WI38 (cell line): ENCODE data around the gene BBS9.
"Not testable (repeated sequence)": the region's sequence is repeated elsewhere in the genome, so short reads cannot be mapped to it uniquely, and the experiment has no call there.

Experiments used
- H3K4me3 ChIP-seq: 2 replicates; pipeline ENCODE4 v1.5.1; 2011; ENCODE audit warnings: low read depth, mild to moderate bottlenecking, control low read depth, low read length
- TF ChIP-seq, protein P1 (sequence below): IDR thresholded peaks from 2 replicates; pipeline ENCODE4 v1.5.1; 2012; ENCODE audit warnings: low read depth, mild to moderate bottlenecking, control low read depth, low read length

Gene BBS9

DNA sequence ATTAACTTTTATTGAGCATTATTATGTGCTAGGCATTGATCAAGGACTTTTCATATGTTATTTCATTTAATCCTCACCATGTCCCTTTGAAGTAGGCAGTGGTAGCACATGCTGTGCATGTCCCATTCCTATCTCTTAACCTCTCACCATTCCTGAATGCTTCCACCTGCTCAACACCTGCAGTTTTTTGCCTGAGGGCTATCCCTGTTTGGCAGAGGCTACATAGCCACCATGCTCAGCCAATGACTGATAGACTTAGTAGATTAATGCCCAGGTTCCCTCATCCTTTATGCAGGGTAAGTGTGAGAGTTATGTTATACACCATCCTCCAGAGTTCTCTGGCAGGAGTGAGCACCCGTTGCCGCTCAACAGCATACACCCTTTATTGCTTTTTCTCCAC is 387.8 kb downstream of the BBS9 start:
- TF ChIP-seq, protein P1, sequence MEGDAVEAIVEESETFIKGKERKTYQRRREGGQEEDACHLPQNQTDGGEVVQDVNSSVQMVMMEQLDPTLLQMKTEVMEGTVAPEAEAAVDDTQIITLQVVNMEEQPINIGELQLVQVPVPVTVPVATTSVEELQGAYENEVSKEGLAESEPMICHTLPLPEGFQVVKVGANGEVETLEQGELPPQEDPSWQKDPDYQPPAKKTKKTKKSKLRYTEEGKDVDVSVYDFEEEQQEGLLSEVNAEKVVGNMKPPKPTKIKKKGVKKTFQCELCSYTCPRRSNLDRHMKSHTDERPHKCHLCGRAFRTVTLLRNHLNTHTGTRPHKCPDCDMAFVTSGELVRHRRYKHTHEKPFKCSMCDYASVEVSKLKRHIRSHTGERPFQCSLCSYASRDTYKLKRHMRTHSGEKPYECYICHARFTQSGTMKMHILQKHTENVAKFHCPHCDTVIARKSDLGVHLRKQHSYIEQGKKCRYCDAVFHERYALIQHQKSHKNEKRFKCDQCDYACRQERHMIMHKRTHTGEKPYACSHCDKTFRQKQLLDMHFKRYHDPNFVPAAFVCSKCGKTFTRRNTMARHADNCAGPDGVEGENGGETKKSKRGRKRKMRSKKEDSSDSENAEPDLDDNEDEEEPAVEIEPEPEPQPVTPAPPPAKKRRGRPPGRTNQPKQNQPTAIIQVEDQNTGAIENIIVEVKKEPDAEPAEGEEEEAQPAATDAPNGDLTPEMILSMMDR = no peak
- no peak overlapping the region for H3K4me3 ChIP-seq

DNA sequence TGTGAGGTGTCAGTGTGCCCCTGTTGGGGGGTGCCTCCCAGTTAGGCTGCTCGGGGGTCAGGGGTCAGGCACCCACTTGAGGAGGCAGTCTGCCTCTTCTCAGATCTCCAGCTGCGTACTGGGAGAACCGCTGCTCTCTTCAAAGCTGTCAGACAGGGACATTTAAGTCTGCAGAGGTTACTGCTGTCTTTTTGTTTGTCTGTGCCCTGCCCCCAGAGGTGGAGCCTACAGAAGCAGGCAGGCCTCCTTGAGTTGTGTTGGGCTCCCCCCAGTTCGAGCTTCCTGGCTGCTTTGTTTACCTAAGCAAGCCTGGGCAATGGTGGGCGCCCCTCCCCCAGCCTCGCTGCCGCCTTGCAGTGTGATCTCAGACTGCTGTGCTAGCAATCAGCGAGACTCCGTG is 397.6 kb downstream of the BBS9 start:
- not testable (repeated sequence) for H3K4me3 ChIP-seq

DNA sequence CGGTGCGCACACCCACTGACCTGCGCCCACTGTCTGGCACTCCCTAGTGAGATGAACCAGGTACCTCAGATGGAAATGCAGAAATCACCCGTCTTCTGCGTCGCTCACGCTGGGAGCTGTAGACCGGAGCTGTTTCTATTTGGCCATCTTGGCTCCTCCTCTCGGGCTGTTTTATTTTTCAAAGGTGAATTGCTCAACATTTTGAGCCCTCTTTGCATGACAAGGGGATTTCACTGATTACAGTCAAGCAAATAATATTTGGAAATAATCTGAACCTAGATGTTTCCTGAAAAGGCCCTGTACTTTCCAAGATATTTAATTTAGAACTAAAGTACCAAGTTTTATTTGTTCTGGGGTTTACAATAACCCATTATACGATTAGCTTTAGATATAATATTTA is 398.2 kb downstream of the BBS9 start:
- not testable (repeated sequence) for H3K4me3 ChIP-seq

DNA sequence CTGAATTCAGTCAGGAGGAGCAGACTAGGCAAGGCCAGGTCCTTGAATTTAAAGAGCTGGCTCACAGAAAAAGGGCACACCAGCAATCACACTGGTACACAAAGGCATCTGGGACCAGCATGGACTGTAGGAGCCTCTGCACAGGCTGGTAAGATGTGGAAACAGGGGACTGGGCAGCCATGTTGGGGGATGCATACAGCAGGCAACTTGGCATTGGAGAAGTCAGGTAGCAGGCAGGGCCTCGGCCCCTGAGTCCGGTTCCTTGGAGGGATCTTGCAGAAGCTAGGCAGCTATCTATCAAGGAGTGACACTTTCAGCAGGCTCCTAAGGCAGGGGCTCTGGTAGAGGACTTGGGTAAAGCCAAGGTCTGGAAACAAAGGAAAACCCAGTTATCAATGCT is 399.7 kb downstream of the BBS9 start:
- H3K4me3 ChIP-seq = no peak overlapping the region
- TF ChIP-seq, protein P1 = no peak

DNA sequence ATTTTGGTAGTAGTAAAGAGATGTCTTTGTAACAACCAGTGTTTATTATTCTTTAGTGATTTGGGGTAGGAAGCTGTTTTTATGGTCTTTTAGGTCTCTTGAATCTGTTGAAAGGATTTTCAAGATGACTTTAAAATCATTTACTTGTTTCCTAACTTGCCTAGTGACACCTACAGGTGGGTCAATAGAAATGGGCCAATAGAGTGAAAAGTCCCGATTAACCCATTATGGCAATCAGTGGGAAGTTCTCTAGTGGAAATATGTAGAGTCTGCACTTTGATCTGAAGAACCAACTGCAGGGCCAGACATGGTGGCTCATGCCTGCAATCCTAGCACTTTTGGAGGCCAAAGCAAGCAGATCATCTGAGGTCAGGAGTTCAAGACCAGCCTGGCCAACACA is 401.3 kb downstream of the BBS9 start:
- H3K4me3 ChIP-seq = no peak overlapping the region
- TF ChIP-seq, protein P1 = no peak

DNA sequence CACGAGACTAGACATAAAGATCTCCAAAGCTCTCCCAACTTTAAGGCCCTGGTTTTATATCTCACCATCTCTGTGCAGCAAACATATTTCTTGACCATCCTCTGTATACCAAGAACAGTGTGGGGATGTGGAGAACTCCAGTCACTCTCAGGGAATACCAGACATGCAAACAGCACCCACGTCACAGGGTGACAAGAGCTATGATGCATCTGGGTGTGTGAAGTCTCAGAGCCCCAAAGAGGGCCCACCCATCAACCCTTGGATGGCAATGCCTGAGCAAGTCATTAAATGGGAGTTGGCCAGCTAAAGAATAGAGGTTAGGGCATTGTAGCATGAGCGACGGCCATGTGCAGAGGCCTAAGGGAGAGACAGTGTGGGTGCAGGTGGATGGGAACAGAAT is 402.5 kb downstream of the BBS9 start:
- TF ChIP-seq, protein P1 = no peak

DNA sequence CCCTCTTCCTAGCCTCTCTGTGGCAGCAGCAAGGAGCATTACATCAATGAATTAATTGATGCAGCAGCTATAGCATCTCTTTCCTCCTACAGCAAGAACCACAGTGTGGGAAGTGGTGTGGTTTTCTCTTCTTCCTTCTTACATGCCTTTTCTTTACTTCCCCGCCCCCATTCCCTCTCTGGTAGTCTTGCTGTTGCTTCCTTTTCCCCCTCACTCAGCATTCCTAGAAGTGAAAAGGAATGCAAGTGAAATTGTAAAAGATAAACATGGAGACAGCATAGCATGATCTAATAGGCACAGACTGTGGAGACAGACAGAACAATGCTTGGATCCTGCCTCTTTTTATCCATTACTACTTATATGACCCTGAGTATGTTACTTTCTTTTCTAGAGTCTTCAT is 405.5 kb downstream of the BBS9 start:
- TF ChIP-seq, protein P1 = no peak
- H3K4me3 ChIP-seq = no peak overlapping the region

More for the DNA sequence above, 402.5 kb downstream of the BBS9 start:
- no peak overlapping the region for H3K4me3 ChIP-seq

DNA sequence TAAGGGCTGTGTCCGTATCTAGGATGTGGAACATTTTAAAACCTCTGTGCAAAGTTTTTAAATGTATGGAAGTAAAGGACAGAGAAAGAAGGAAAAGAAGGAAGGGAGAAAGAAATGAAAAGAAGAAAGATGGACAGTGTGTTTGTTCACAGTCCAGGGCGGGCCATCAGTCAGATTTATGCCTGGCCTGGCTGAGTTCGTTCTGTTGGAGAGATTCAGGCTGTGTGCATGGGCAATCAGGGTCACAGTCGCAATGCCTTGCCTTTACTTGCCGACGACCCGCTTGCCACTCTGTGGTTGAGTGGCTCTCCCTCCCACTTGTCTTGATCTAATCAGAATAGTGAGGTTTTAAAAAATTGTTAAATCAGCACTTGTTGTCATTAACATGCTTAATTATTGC is 406.6 kb downstream of the BBS9 start:
- TF ChIP-seq, protein P1 = no peak
- H3K4me3 ChIP-seq = no peak overlapping the region
